A673 (cell line): ENCODE measurements around the gene NOD2.

Experiments used
- EZH2 ChIP-seq: fragments of 200-600 bp; sonication (generic); IDR thresholded peaks from 2 replicates; pipeline ENCODE4 v1.6.1; 2017; ENCODE audit warnings: borderline replicate concordance, low read depth, mild to moderate bottlenecking, mixed read lengths, antibody characterized with exemption, low read length; ENCODE audit not compliant: poor library complexity, severe bottlenecking
- TF ChIP-seq, protein P1 (sequence below): fragments of 300-800, 200-600 bp; sonication (generic); conservative IDR thresholded peaks from 2 replicates; pipeline ENCODE4 v1.5.1; 2017; ENCODE audit warnings: low read depth, mild to moderate bottlenecking, antibody characterized with exemption, low read length, moderate library complexity, mixed read lengths

DNA sequence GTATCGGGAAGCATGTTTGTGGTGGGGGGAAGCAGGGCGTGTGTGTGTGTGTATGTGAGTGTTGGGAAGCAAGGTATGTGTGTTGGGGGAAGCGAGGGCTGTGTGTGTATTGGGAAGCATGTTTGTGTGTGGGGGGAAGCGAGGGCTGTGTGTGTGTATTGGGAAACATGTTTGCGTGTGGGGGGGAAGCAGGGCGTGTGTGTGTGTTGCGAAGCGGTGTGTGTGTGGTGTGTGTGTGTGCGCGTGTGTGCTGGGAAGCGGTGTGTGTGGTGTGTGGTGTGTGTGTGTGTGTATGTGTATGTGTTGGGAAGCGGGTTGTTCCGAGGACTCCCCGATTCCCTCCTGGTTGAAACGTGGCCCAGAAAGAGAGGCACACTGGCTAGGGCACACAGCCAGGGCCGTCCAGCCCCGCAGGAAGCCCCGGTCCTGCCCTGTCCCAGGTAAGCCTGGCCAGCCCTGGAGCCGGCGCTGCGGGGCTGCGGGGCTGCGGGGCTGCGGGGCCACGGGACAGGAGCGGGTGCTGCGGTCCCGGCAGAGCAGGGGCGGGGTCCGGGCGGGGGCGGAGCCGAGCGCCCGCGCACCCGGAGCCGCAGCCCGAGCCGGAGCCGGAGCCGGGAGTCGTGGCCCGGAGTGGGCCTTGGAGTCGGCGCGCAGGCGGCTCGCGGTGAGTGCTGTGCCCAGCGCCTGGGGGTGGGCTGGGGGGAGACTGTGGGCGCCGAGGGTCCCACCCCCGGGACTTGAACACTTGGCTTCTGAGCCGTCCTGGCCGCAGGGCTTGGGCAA lies at the start of gene NOD2:
- TF ChIP-seq, protein P1, sequence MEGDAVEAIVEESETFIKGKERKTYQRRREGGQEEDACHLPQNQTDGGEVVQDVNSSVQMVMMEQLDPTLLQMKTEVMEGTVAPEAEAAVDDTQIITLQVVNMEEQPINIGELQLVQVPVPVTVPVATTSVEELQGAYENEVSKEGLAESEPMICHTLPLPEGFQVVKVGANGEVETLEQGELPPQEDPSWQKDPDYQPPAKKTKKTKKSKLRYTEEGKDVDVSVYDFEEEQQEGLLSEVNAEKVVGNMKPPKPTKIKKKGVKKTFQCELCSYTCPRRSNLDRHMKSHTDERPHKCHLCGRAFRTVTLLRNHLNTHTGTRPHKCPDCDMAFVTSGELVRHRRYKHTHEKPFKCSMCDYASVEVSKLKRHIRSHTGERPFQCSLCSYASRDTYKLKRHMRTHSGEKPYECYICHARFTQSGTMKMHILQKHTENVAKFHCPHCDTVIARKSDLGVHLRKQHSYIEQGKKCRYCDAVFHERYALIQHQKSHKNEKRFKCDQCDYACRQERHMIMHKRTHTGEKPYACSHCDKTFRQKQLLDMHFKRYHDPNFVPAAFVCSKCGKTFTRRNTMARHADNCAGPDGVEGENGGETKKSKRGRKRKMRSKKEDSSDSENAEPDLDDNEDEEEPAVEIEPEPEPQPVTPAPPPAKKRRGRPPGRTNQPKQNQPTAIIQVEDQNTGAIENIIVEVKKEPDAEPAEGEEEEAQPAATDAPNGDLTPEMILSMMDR = no peak
- no peak for TF ChIP-seq EZH2
